Measurements from ENCODE around the gene LRRC4C. TPM values are rescaled to one million over a fixed set of nuclear protein-coding genes. Genes with fewer than 3 reads are reported as not detected.

Gene LRRC4C
- total RNA-seq, 1 donor from 2014 or later, result 0.41 TPM

- no peak for DNase-seq
- Histone ChIP-seq H3K4me3 (no peak overlapping the region), H3K9me3 (replicated peaks) (peaks cover 7% of the 10 kb centered on the region), H3K27ac (replicated peaks) (no peak overlapping the region), H3K4me1 (no peaks in the 10 kb centered on the region), H3K27me3 (ENCODE audit: low read depth) (no peaks in the 10 kb centered on the region), H3K36me3 (no peaks in the 10 kb centered on the region)
- TF ChIP-seq, protein P1, sequence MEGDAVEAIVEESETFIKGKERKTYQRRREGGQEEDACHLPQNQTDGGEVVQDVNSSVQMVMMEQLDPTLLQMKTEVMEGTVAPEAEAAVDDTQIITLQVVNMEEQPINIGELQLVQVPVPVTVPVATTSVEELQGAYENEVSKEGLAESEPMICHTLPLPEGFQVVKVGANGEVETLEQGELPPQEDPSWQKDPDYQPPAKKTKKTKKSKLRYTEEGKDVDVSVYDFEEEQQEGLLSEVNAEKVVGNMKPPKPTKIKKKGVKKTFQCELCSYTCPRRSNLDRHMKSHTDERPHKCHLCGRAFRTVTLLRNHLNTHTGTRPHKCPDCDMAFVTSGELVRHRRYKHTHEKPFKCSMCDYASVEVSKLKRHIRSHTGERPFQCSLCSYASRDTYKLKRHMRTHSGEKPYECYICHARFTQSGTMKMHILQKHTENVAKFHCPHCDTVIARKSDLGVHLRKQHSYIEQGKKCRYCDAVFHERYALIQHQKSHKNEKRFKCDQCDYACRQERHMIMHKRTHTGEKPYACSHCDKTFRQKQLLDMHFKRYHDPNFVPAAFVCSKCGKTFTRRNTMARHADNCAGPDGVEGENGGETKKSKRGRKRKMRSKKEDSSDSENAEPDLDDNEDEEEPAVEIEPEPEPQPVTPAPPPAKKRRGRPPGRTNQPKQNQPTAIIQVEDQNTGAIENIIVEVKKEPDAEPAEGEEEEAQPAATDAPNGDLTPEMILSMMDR (IDR thresholded peaks at IDR 0.05; ENCODE audit: borderline replicate concordance), result no peak
- intact Hi-C loops (cut with micrococcal nuclease), result no loop called here
These were observed 769.6 kb downstream of the LRRC4C start for GRCh38 chr11:40689823-40690222.

DNA sequence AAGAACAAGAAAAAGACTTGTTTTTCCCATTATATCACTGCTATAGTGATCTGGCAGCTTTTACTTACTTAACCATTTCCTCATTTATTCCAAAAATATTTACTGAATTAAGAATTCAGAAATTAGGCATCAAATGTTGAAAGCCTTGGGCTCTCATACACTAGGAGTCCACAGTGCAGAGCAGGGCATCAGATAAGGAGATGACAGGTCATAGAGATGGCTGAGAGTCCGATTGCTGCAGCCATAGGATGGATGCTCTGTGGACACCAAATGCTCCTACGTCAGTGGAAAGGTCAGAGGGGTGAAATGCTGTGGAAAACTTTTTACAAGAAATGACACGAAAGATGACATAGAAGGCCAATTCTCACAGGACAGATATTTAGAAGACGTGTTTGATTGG lies 771.1 kb downstream of the LRRC4C start:
- intact Hi-C loops (cut with micrococcal nuclease), result no loop called here
- Histone ChIP-seq H3K27me3 (ENCODE audit: low read depth) (no peaks in the 10 kb centered on the region), H3K4me3 (no peak overlapping the region), H3K27ac (replicated peaks) (no peak overlapping the region), H3K4me1 (no peaks in the 10 kb centered on the region), H3K9me3 (replicated peaks) (peaks cover 21% of the 10 kb centered on the region), H3K36me3 (no peaks in the 10 kb centered on the region)
- DNase-seq, result no peak
- TF ChIP-seq, protein P1 (IDR thresholded peaks at IDR 0.05; ENCODE audit: borderline replicate concordance), result no peak

DNA sequence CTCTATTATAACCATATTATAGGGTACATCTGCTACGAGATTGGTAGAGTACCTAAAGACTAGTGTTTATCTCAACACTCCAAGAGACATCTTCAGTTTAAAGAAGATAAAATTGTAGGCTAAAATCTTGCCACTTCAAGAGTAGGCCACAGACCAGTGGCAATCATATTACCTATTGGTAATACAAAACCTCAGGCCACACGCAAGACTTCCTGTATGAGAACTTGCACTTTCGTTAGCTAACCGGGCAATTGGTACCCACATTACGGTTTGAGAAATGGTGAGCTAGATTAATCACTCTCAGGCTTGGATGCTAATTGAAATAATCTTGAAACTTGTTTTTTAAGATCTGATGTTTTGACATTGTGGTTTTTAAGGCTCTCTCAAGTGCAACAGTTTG lies 772.7 kb downstream of the LRRC4C start:
- Histone ChIP-seq H3K27me3 (ENCODE audit: low read depth) (no peaks in the 10 kb centered on the region), H3K4me1 (no peaks in the 10 kb centered on the region), H3K27ac (replicated peaks) (no peak overlapping the region), H3K4me3 (no peak overlapping the region), H3K9me3 (replicated peaks) (peaks cover 31% of the 10 kb centered on the region), H3K36me3 (no peaks in the 10 kb centered on the region)
- intact Hi-C loops (cut with micrococcal nuclease), result no loop called here
- TF ChIP-seq, protein P1 (IDR thresholded peaks at IDR 0.05; ENCODE audit: borderline replicate concordance), result no peak
- no peak for DNase-seq

- no peak for DNase-seq
- Histone ChIP-seq H3K4me1 (no peaks in the 10 kb centered on the region), H3K9me3 (replicated peaks) (peaks cover 35% of the 10 kb centered on the region), H3K27ac (replicated peaks) (no peak overlapping the region), H3K27me3 (ENCODE audit: low read depth) (no peaks in the 10 kb centered on the region), H3K4me3 (no peak overlapping the region), H3K36me3 (no peaks in the 10 kb centered on the region)
- intact Hi-C loops (cut with micrococcal nuclease), result no loop called here
- TF ChIP-seq, protein P1 (IDR thresholded peaks at IDR 0.05; ENCODE audit: borderline replicate concordance), result no peak
These were observed 776.4 kb downstream of the LRRC4C start for GRCh38 chr11:40683010-40683409.

DNA sequence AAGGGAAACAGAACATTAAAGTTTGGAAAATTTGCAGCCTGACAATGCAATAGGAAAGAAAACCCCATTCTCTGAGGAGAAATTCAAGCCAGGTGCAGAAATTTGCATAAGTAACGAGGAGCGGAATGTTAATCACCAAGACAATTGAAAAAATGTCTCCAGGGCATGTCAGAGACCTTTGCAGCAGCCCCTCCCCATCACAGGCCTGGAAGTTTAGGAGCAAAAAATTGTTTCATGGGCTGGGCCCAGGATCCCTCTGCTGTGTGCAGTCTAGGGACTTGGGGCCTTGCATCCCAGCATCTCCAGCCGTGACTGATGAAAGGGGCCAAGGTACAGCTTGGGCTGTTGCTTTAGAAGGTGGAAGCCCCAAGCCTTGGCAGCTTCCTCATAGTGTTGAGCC lies 780.2 kb downstream of the LRRC4C start:
- H3K36me3 ChIP-seq, result no peaks in the 10 kb centered on the region
- intact Hi-C loops (cut with micrococcal nuclease), result no loop called here
- H3K4me1 ChIP-seq, result no peaks in the 10 kb centered on the region
- no peak overlapping the region for H3K27ac ChIP-seq (replicated peaks)
- TF ChIP-seq, protein P1 (IDR thresholded peaks at IDR 0.05; ENCODE audit: borderline replicate concordance), result no peak
- DNase-seq, result no peak
- no peak overlapping the region for H3K4me3 ChIP-seq
- H3K9me3 ChIP-seq (replicated peaks), result peaks cover 23% of the 10 kb centered on the region
- H3K27me3 ChIP-seq (ENCODE audit: low read depth), result no peaks in the 10 kb centered on the region

DNA sequence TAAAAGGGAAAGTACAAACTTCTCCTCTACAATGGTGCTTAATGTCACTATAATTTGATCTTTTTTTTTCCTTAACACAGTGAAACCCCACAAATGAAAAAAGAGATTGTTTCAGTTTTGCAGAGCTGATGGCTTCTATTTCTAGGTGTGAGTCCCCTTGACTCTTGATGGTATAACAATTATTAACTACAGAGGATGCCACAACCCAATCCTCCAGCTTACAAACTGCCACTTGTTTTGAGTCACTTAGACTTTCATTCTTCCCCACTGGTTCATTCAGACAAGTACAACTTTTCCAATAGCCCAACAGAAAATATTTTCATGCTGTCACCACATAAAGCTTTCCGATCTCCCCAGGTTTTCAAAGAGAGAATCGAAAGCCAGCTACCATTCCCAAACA lies 812.2 kb downstream of the LRRC4C start:
- no peak for DNase-seq
- TF ChIP-seq, protein P1 (IDR thresholded peaks at IDR 0.05; ENCODE audit: borderline replicate concordance), result no peak
- H3K9me3 ChIP-seq (replicated peaks), result peaks cover 54% of the 10 kb centered on the region
- H3K4me3 ChIP-seq, result no peak overlapping the region
- H3K36me3 ChIP-seq, result no peaks in the 10 kb centered on the region
- H3K27me3 ChIP-seq (ENCODE audit: low read depth), result no peaks in the 10 kb centered on the region
- H3K27ac ChIP-seq (replicated peaks), result no peak overlapping the region
- intact Hi-C loops (cut with micrococcal nuclease), result no loop called here
- no peaks in the 10 kb centered on the region for H3K4me1 ChIP-seq

All from left ventricle myocardium inferior (tissue), 1 donor.